Body of pancreas (tissue), 4 donors: Measurements from ENCODE around the gene CLEC16A.

Experiments used
- POLR2A ChIP-seq, 3 donors: fragments of 450-650 bp; IDR thresholded peaks; one replicate each; pipeline ENCODE4 v1.6.1; 2016; ENCODE audit warnings: antibody characterized with exemption in 3 of 3, mild to moderate bottlenecking in 2 of 3
- TF ChIP-seq, protein P1 (sequence below), 7 experiments: fragments of 450-650 bp in 4 of 7; fragments of 200-600 bp in 3 of 7; sonication (generic) in 3 of 7; IDR thresholded peaks; one replicate each; pipeline ENCODE4 v1.5.1; 2016 to 2019; ENCODE audit warnings: antibody characterized with exemption in 7 of 7

DNA sequence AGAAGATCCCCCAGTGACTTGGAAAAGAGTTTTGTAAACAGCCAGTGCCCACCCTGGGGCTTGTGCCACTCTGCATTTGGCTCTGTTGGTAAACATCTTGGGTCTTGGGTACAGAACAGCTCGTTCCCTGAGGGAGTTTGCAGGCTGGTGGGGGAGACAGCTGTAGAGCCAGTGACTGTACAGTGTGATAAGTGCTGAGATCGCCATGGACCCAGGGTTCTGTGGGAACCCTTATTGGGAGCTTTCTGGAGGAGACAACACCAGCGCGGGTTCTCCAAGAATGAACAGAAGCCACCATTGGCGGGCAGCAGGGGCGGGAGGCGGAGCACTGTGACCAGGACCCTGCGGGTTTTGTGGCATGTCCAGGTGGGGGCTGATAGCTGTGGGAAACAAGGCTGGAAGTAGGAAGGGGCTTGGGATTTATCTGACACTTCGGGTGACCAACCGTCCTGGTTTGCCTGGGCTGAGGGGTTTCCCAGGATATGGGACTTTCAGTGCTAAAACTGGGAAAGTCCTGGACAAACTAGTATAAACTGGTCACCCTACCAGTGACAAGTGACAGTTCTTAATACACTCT lies 2.9 kb downstream of the CLEC16A start:
- TF ChIP-seq, protein P1, sequence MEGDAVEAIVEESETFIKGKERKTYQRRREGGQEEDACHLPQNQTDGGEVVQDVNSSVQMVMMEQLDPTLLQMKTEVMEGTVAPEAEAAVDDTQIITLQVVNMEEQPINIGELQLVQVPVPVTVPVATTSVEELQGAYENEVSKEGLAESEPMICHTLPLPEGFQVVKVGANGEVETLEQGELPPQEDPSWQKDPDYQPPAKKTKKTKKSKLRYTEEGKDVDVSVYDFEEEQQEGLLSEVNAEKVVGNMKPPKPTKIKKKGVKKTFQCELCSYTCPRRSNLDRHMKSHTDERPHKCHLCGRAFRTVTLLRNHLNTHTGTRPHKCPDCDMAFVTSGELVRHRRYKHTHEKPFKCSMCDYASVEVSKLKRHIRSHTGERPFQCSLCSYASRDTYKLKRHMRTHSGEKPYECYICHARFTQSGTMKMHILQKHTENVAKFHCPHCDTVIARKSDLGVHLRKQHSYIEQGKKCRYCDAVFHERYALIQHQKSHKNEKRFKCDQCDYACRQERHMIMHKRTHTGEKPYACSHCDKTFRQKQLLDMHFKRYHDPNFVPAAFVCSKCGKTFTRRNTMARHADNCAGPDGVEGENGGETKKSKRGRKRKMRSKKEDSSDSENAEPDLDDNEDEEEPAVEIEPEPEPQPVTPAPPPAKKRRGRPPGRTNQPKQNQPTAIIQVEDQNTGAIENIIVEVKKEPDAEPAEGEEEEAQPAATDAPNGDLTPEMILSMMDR (IDR thresholded peaks at IDR 0.05) = no peak
- TF ChIP-seq POLR2A (IDR thresholded peaks at IDR 0.05) = no peak
